HS-27A (cell line): ENCODE results near the gene CEP83.
"Not testable (repeated sequence)": the region's sequence is repeated elsewhere in the genome, so short reads cannot be mapped to it uniquely, and the experiment has no call there.

ENCODE experiments used
- DNase-seq: peaks from one replicate; pipeline ENCODE4 v3.0.0-alpha.2; 2012; ENCODE audit warnings: low read depth, missing footprints

CEP83 gene

GRCh38 chr12:94459728-94460615, at the start of gene CEP83:
Gene CEP83 (minus strand): TSS chr12:94459867. CDS start chr12:94412490, 47,377 bp downstream.
- DNase-seq: peak; percentile 79

- no peak for DNase-seq
Observed at GRCh38 chr12:94509317-94509716, 49.6 kb upstream of the CEP83 start.

GRCh38 chr12:94507455-94507854, 47.8 kb upstream of the CEP83 start:
- no peak for DNase-seq

GRCh38 chr12:94504386-94504785, 44.7 kb upstream of the CEP83 start:
- DNase-seq: no peak

GRCh38 chr12:94503619-94504018, 44.0 kb upstream of the CEP83 start:
- no peak for DNase-seq

- DNase-seq: no peak
Observed at GRCh38 chr12:94500831-94501567, 41.3 kb upstream of the CEP83 start.

GRCh38 chr12:94498698-94499097, 39.0 kb upstream of the CEP83 start:
- DNase-seq: no peak

- no peak for DNase-seq
Observed at GRCh38 chr12:94498073-94498472, 38.4 kb upstream of the CEP83 start.

- no peak for DNase-seq
Observed at GRCh38 chr12:94495445-94496115, 35.9 kb upstream of the CEP83 start.

- no peak for DNase-seq
Observed at GRCh38 chr12:94491489-94491888, 31.8 kb upstream of the CEP83 start.

- no peak for DNase-seq
Observed at GRCh38 chr12:94488463-94488862, 28.8 kb upstream of the CEP83 start.

- no peak for DNase-seq
Observed at GRCh38 chr12:94481734-94482133, 22.1 kb upstream of the CEP83 start.

- no peak for DNase-seq
Observed at GRCh38 chr12:94469522-94469921, 9.9 kb upstream of the CEP83 start.

GRCh38 chr12:94460616-94460959, 921 bp upstream of the CEP83 start:
- peak; percentile 3 for DNase-seq

GRCh38 chr12:94458877-94459727, 565 bp downstream of the CEP83 start:
- peak; percentile 27 for DNase-seq

- DNase-seq: no peak
Observed at GRCh38 chr12:94457311-94457710, 2.4 kb downstream of the CEP83 start.

GRCh38 chr12:94454318-94454717, 5.3 kb downstream of the CEP83 start:
- DNase-seq: not testable (repeated sequence)

GRCh38 chr12:94445662-94446061, 14.0 kb downstream of the CEP83 start:
- peak; percentile 22 for DNase-seq

- DNase-seq: no peak
Observed at GRCh38 chr12:94437303-94437702, 22.4 kb downstream of the CEP83 start.

GRCh38 chr12:94435511-94435927, 24.1 kb downstream of the CEP83 start:
- DNase-seq: no peak

- DNase-seq: no peak
Observed at GRCh38 chr12:94434171-94434570, 25.5 kb downstream of the CEP83 start.

- DNase-seq: no peak
Observed at GRCh38 chr12:94433744-94434143, 25.9 kb downstream of the CEP83 start.
